Left renal pelvis (tissue), 4 donors: Measurements from ENCODE around the gene POLR1H. TPM values are rescaled to one million over a fixed set of nuclear protein-coding genes. Genes with fewer than 3 reads are reported as not detected.
A peak's percentile ranks its signal among the peaks of the same experiment; 100 is the strongest.

Experiments used
- DNase-seq, 4 donors: peaks; one replicate each; pipeline ENCODE4 v3.0.0-alpha.2; 2013; ENCODE audit warnings: low read depth in 4 of 4, low spot score in 3 of 4
- polyA plus RNA-seq, 4 donors: library from polyadenylated mRNA; unstranded; fragments of 120-200 nt; gene quantifications; one replicate each; pipeline ENCODE4 v1.2.1, GENCODE V29; 2013; ENCODE audit not compliant: insufficient read length in 4 of 4

POLR1H gene
- polyA plus RNA-seq, 4 donors = 36.7 to 41.9 (median 37.7) TPM

- no peak for DNase-seq
Observed at GRCh38 chr6:30092852-30093543, 31.9 kb downstream of the POLR1H start.

- DNase-seq = no peak
Observed at GRCh38 chr6:30093951-30094661, 33.0 kb downstream of the POLR1H start.

- no peak for DNase-seq
Observed at GRCh38 chr6:30096829-30097228, 35.8 kb downstream of the POLR1H start.

GRCh38 chr6:30097902-30098768 lies 37.1 kb downstream of the POLR1H start:
- no peak for DNase-seq

- no peak for DNase-seq
Observed at GRCh38 chr6:30100154-30100553, 39.1 kb downstream of the POLR1H start.

GRCh38 chr6:30100585-30101443 lies 39.7 kb downstream of the POLR1H start:
- no peak for DNase-seq

- DNase-seq = peak; percentile 64 to 71 (median 65)
Observed at GRCh38 chr6:30101444-30102413, 40.7 kb downstream of the POLR1H start.

GRCh38 chr6:30102414-30102969 lies 41.4 kb downstream of the POLR1H start:
- no peak for DNase-seq

- DNase-seq = peak; percentile 71 to 82 (median 75)
Observed at GRCh38 chr6:30102970-30103871, 42.2 kb downstream of the POLR1H start.

- no peak for DNase-seq
Observed at GRCh38 chr6:30103872-30104179, 42.8 kb downstream of the POLR1H start.

- DNase-seq = no peak
Observed at GRCh38 chr6:30104661-30105060, 43.6 kb downstream of the POLR1H start.

GRCh38 chr6:30111266-30111856 lies 50.3 kb downstream of the POLR1H start:
- no peak for DNase-seq

GRCh38 chr6:30112402-30112994 lies 51.4 kb downstream of the POLR1H start:
- no peak for DNase-seq

- no peak for DNase-seq
Observed at GRCh38 chr6:30113003-30113759, 52.1 kb downstream of the POLR1H start, which contains the start of gene TRIM31. TRIM31 (minus strand) TSS chr6:30113090; CDS start chr6:30112805, 285 bp downstream.

GRCh38 chr6:30113841-30114240 lies 52.8 kb downstream of the POLR1H start:
- DNase-seq = no peak
